Measurements from ENCODE around the gene TMC2.

- TF ChIP-seq CTCF (IDR thresholded peaks at IDR 0.05) (no peak), POLR2AphosphoS5 (IDR thresholded peaks at IDR 0.05; ENCODE audit: insufficient read depth in 1 of 2, low read depth in 1 of 2) (no peak), POLR2A (IDR thresholded peaks at IDR 0.05) (no peak)
These were observed 100.9 kb downstream of the TMC2 start for GRCh38 chr20:2637246-2637645.

Data from vagina (tissue), 2 donors.